Mesendoderm (in vitro differentiated cells): ENCODE results near the gene WLS.

ENCODE experiments used
- DNase-seq: peaks from one replicate; pipeline ENCODE4 v3.0.0; 2013
- H2AK5ac ChIP-seq: 2 replicates; pipeline ENCODE4 v1.6.1; 2013; ENCODE audit warnings: low read length, inconsistent platforms
- H2BK120ac ChIP-seq: 2 replicates; pipeline ENCODE4 v1.6.1; 2013; ENCODE audit warnings: low read depth, mild to moderate bottlenecking, low read length, moderate library complexity, mixed read lengths
- H2BK15ac ChIP-seq: replicated peaks from 2 replicates; pipeline ENCODE4 v1.6.1; 2013; ENCODE audit warnings: low read depth, mild to moderate bottlenecking, moderate library complexity
- H2BK5ac ChIP-seq: 2 replicates; pipeline ENCODE4 v1.6.1; 2013; ENCODE audit warnings: low read length, inconsistent platforms
- H3K18ac ChIP-seq: 2 replicates; pipeline ENCODE4 v1.6.1; 2013; ENCODE audit warnings: mild to moderate bottlenecking, low read length, mixed read lengths
- H3K23ac ChIP-seq: one replicate; pipeline ENCODE4 v1.6.1; 2013; ENCODE audit warnings: low read length
- H3K27ac ChIP-seq: 2 replicates; pipeline ENCODE4 v1.5.1; 2013; ENCODE audit warnings: low read depth, mild to moderate bottlenecking, inconsistent platforms, low read length, moderate library complexity
- H3K27me3 ChIP-seq: 2 replicates; pipeline ENCODE4 v1.6.1; 2013; ENCODE audit warnings: low read length, control low read depth, mild to moderate bottlenecking, inconsistent platforms; ENCODE audit not compliant: insufficient read depth, poor library complexity
- H3K36me3 ChIP-seq: 2 replicates; pipeline ENCODE4 v1.6.1; 2013; ENCODE audit warnings: low read length, inconsistent platforms; ENCODE audit not compliant: control insufficient read depth, insufficient read depth
- H3K4ac ChIP-seq: one replicate; pipeline ENCODE4 v1.6.1; 2013; ENCODE audit warnings: low read depth, mild to moderate bottlenecking, low read length, moderate library complexity
- H3K4me1 ChIP-seq: 2 replicates; pipeline ENCODE4 v1.6.1; 2013; ENCODE audit warnings: low read depth, low read length, inconsistent platforms; ENCODE audit not compliant: control insufficient read depth
- H3K4me2 ChIP-seq: 2 replicates; pipeline ENCODE4 v1.6.1; 2013; ENCODE audit warnings: low read length
- H3K4me3 ChIP-seq: 2 replicates; pipeline ENCODE4 v1.5.1; 2013; ENCODE audit warnings: mild to moderate bottlenecking, low read length
- H3K56ac ChIP-seq: one replicate; pipeline ENCODE4 v1.6.1; 2013; ENCODE audit warnings: low read length
- H3K79me1 ChIP-seq: 2 replicates; pipeline ENCODE4 v1.6.1; 2013; ENCODE audit warnings: low read length, inconsistent platforms
- H3K79me2 ChIP-seq: 2 replicates; pipeline ENCODE4 v1.6.1; 2013; ENCODE audit warnings: mild to moderate bottlenecking, low read length; ENCODE audit not compliant: control insufficient read depth, insufficient read depth
- H3K9ac ChIP-seq: 2 replicates; pipeline ENCODE4 v1.6.1; 2013; ENCODE audit warnings: low read length, inconsistent platforms
- H4K5ac ChIP-seq: one replicate; pipeline ENCODE4 v1.6.1; 2013; ENCODE audit warnings: low read length
- H4K8ac ChIP-seq: one replicate; pipeline ENCODE4 v1.6.1; 2013; ENCODE audit warnings: low read depth, mild to moderate bottlenecking, control low read depth, low read length, moderate library complexity
- WGBS: extraction: QIAGEN DNeasy Blood & Tissue Kit; methylation state at CpG from one replicate; pipeline ENCODE4 v1.1.7; 2013; ENCODE audit warnings: low lambda C conversion rate, missing lambda C conversion rate; ENCODE audit not compliant: insufficient coverage; ENCODE audit errors: extremely low coverage; 5-methylcytosine and 5-hydroxymethylcytosine counted together

The WLS gene

GRCh38 chr1:68168545-68169171, 63.7 kb downstream of the WLS start:
- Histone ChIP-seq H2BK15ac (no peak overlapping the region), H3K4me3 (no peak overlapping the region), H4K5ac (no peak overlapping the region), H2BK120ac (no peak overlapping the region), H2BK5ac (no peak overlapping the region), H3K4me2 (no peak overlapping the region), H3K4ac (no peak overlapping the region), H3K79me2 (no peaks in the 10 kb centered on the region), H3K27me3 (no peaks in the 10 kb centered on the region), H3K9ac (no peak overlapping the region), H3K23ac (no peak overlapping the region), H3K18ac (no peak overlapping the region), H2AK5ac (no peak overlapping the region), H3K56ac (no peak overlapping the region), H3K36me3 (no peaks in the 10 kb centered on the region), H3K4me1 (no peaks in the 10 kb centered on the region), H4K8ac (no peak overlapping the region), H3K27ac (no peak overlapping the region), H3K79me1 (peaks cover 8% of the 10 kb centered on the region)
- DNase-seq, result no peak
- no CpG with 5 or more reads among the region's 4 CpGs for WGBS

DNA sequence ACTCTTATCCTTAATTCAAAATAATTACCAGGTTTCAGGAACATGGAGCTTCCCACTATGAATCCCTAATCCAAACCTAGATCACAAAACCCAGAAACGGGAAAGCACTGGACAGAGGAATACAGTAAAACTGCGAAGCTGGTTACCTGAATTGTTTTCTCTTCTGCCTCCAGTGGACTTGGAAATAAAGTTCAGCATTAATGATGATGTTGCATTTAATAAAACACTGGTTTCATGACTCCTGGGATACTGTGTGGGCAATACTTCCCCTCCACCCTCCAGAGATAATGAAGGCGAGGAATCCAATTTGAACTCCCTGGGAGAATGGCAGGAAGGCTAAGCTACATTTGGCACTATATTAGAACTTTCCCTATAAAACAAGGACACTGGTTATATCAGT, 65.1 kb downstream of the WLS start:
- H3K23ac ChIP-seq, result no peak overlapping the region
- no peaks in the 10 kb centered on the region for H3K36me3 ChIP-seq
- H2BK120ac ChIP-seq, result no peak overlapping the region
- no peaks in the 10 kb centered on the region for H3K79me2 ChIP-seq
- H3K4me2 ChIP-seq, result no peak overlapping the region
- H3K27me3 ChIP-seq, result no peaks in the 10 kb centered on the region
- no CpG with 5 or more reads among the region's 3 CpGs for WGBS
- peaks cover 10% of the 10 kb centered on the region for H3K79me1 ChIP-seq
- no peak overlapping the region for H3K9ac ChIP-seq
- H3K4me1 ChIP-seq, result no peaks in the 10 kb centered on the region
- H3K4me3 ChIP-seq, result no peak overlapping the region
- H3K56ac ChIP-seq, result no peak overlapping the region
- no peak overlapping the region for H2AK5ac ChIP-seq
- H2BK5ac ChIP-seq, result no peak overlapping the region
- no peak overlapping the region for H3K18ac ChIP-seq
- H4K5ac ChIP-seq, result no peak overlapping the region
- no peak overlapping the region for H4K8ac ChIP-seq
- no peak overlapping the region for H3K27ac ChIP-seq
- no peak overlapping the region for H2BK15ac ChIP-seq
- DNase-seq, result no peak
- H3K4ac ChIP-seq, result no peak overlapping the region

DNA sequence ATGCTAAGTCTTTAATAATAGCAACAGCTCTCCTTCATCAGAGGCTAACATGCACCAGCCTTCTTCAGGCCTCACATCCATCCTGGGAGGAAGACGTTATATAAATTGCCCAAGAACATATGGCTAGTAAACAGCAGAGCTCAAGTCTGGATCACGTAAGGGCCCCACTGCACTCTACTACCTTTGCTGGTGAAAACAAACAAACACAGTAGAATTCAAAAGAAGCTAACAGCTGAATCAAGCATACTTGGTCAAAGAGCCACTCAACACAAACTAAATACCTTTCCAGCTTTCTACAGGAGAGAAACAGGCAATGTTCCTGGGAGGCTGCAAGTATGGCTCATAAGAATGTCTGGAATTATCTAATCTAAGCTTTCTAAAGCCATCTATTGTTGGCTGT, 66.0 kb downstream of the WLS start:
- H3K36me3 ChIP-seq, result no peaks in the 10 kb centered on the region
- WGBS, result no CpG with 5 or more reads among the region's 2 CpGs

GRCh38 chr1:68165665-68166064, 66.7 kb downstream of the WLS start:
- no peak overlapping the region for H3K4ac ChIP-seq
- peaks cover 10% of the 10 kb centered on the region for H3K79me1 ChIP-seq
- H4K8ac ChIP-seq, result no peak overlapping the region
- no peak overlapping the region for H3K4me2 ChIP-seq
- H2AK5ac ChIP-seq, result no peak overlapping the region
- DNase-seq, result no peak
- WGBS, result no CpG with 5 or more reads among the region's 5 CpGs
- H3K23ac ChIP-seq, result no peak overlapping the region
- H3K56ac ChIP-seq, result no peak overlapping the region
- no peak overlapping the region for H2BK5ac ChIP-seq
- no peak overlapping the region for H2BK15ac ChIP-seq
- no peaks in the 10 kb centered on the region for H3K36me3 ChIP-seq
- H3K9ac ChIP-seq, result no peak overlapping the region
- no peak overlapping the region for H2BK120ac ChIP-seq
- no peaks in the 10 kb centered on the region for H3K27me3 ChIP-seq
- no peak overlapping the region for H3K27ac ChIP-seq
- H3K4me3 ChIP-seq, result no peak overlapping the region
- H3K79me2 ChIP-seq, result no peaks in the 10 kb centered on the region
- H3K18ac ChIP-seq, result no peak overlapping the region
- no peaks in the 10 kb centered on the region for H3K4me1 ChIP-seq
- no peak overlapping the region for H4K5ac ChIP-seq

More for the DNA sequence above, 66.0 kb downstream of the WLS start:
- Histone ChIP-seq H4K5ac (no peak overlapping the region), H2BK15ac (no peak overlapping the region), H3K79me1 (peaks cover 10% of the 10 kb centered on the region), H2AK5ac (no peak overlapping the region), H3K27me3 (no peaks in the 10 kb centered on the region), H2BK120ac (no peak overlapping the region), H3K23ac (no peak overlapping the region), H3K9ac (no peak overlapping the region), H3K4me3 (no peak overlapping the region), H3K4me2 (no peak overlapping the region), H4K8ac (no peak overlapping the region), H3K27ac (no peak overlapping the region), H3K79me2 (no peaks in the 10 kb centered on the region), H3K18ac (no peak overlapping the region), H2BK5ac (no peak overlapping the region), H3K4ac (no peak overlapping the region), H3K56ac (no peak overlapping the region), H3K4me1 (no peaks in the 10 kb centered on the region)
- DNase-seq, result no peak

DNA sequence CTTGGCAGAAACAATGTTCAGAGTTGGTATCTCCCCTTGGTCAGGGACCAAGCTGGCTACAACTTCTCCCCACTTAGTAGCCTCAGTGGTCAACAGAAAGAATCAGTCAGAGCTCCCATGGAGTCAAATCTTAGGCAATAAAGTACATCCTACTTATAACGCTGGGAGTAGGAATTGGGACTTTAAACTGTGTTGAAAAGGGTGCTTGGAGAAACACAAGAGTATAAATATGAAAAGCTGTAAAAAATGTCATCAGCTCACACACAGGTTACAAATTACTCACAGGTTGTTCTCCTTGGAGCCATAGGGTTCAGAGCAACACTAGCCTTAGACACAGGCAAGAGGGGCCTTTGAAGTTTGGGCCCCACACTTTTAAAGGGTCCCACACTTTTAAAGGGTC, 67.4 kb downstream of the WLS start:
- no peak overlapping the region for H4K5ac ChIP-seq
- no peak overlapping the region for H3K27ac ChIP-seq
- no peaks in the 10 kb centered on the region for H3K27me3 ChIP-seq
- H3K4me3 ChIP-seq, result no peak overlapping the region
- no peak overlapping the region for H4K8ac ChIP-seq
- no peak overlapping the region for H3K9ac ChIP-seq
- H3K4me2 ChIP-seq, result no peak overlapping the region
- no CpG with 5 or more reads among the region's 1 CpG for WGBS
- no peaks in the 10 kb centered on the region for H3K4me1 ChIP-seq
- H2BK5ac ChIP-seq, result no peak overlapping the region
- no peaks in the 10 kb centered on the region for H3K79me2 ChIP-seq
- H3K18ac ChIP-seq, result no peak overlapping the region
- H2AK5ac ChIP-seq, result no peak overlapping the region
- H3K79me1 ChIP-seq, result peaks cover 8% of the 10 kb centered on the region
- H3K56ac ChIP-seq, result no peak overlapping the region
- DNase-seq, result no peak
- no peak overlapping the region for H3K4ac ChIP-seq
- H2BK120ac ChIP-seq, result no peak overlapping the region
- no peak overlapping the region for H2BK15ac ChIP-seq
- H3K23ac ChIP-seq, result no peak overlapping the region
- no peaks in the 10 kb centered on the region for H3K36me3 ChIP-seq

- H3K27me3 ChIP-seq, result no peaks in the 10 kb centered on the region
- H3K4me3 ChIP-seq, result no peak overlapping the region
- no peaks in the 10 kb centered on the region for H3K36me3 ChIP-seq
- H3K9ac ChIP-seq, result no peak overlapping the region
- DNase-seq, result no peak
- H3K56ac ChIP-seq, result no peak overlapping the region
- WGBS, result no CpG with 5 or more reads among the region's 26 CpGs
- no peak overlapping the region for H3K4ac ChIP-seq
- no peak overlapping the region for H2BK120ac ChIP-seq
- no peak overlapping the region for H3K4me2 ChIP-seq
- no peak overlapping the region for H2BK5ac ChIP-seq
- H4K5ac ChIP-seq, result no peak overlapping the region
- H2BK15ac ChIP-seq, result no peak overlapping the region
- H3K79me1 ChIP-seq, result peaks cover 8% of the 10 kb centered on the region
- no peaks in the 10 kb centered on the region for H3K4me1 ChIP-seq
- no peak overlapping the region for H3K27ac ChIP-seq
- no peak overlapping the region for H3K23ac ChIP-seq
- no peak overlapping the region for H4K8ac ChIP-seq
- H3K18ac ChIP-seq, result no peak overlapping the region
- H3K79me2 ChIP-seq, result no peaks in the 10 kb centered on the region
- no peak overlapping the region for H2AK5ac ChIP-seq
Observed at GRCh38 chr1:68163220-68163619, 69.1 kb downstream of the WLS start.
